DOHH2 (cell line): ENCODE measurements around the gene PTPRS.

Source experiments
- CTCF ChIP-seq: fragments of 200-600 bp; sonication (generic); IDR thresholded peaks from one replicate; pipeline ENCODE4 v1.5.1; 2014; ENCODE audit warnings: antibody characterized with exemption, mild to moderate bottlenecking, low read depth, low read length; ENCODE audit not compliant: poor library complexity, severe bottlenecking
- EZH2phosphoT487 ChIP-seq: fragments of 200-600 bp; sonication (generic); IDR thresholded peaks from 2 replicates; pipeline ENCODE4 v1.6.1; 2017; ENCODE audit warnings: borderline replicate concordance, mild to moderate bottlenecking, antibody characterized with exemption, low read length, moderate library complexity, mixed read lengths

- TF ChIP-seq CTCF (no peak), EZH2phosphoT487 (no peak)
Observed at GRCh38 chr19:5312058-5312457, 28.6 kb downstream of the PTPRS start.
